HL-60 (cell line): ENCODE data around the gene TTC34.

Experiments
- DNase-seq, 2 experiments: peaks; one replicate each; pipeline ENCODE4 v3.0.0-alpha.2; 2010 to 2020; ENCODE audit warnings: low read depth in 1 of 2, low spot score in 1 of 2
- H3K27ac ChIP-seq: fragments of 250-450 bp; sonication (Bioruptor Pico); replicated peaks from 2 replicates; pipeline ENCODE4 v1.5.1; 2020; ENCODE audit warnings: mild to moderate bottlenecking, moderate library complexity
- H3K27me3 ChIP-seq: fragments of 250-450 bp; sonication (Bioruptor Pico); 2 replicates; pipeline ENCODE4 v1.5.1; 2021; ENCODE audit warnings: mild to moderate bottlenecking, moderate library complexity; ENCODE audit not compliant: insufficient read depth, poor library complexity, severe bottlenecking
- H3K4me3 ChIP-seq: replicated peaks from 2 replicates; pipeline ENCODE4 v1.5.1; 2011; ENCODE audit warnings: mild to moderate bottlenecking, control low read depth, low read length; ENCODE audit not compliant: insufficient read depth
- GABPA ChIP-seq: IDR thresholded peaks from 2 replicates; pipeline ENCODE4 v1.6.1; 2012; ENCODE audit warnings: low read depth
- POLR2AphosphoS5 ChIP-seq: IDR thresholded peaks from 2 replicates; pipeline ENCODE4 v1.6.1; 2012; ENCODE audit warnings: low read depth
- SPI1 ChIP-seq: IDR thresholded peaks from 2 replicates; pipeline ENCODE4 v1.6.1; 2012; ENCODE audit warnings: low read depth, mild to moderate bottlenecking, borderline replicate concordance
- TF ChIP-seq, protein P1 (sequence below): IDR thresholded peaks from 2 replicates; pipeline ENCODE4 v1.6.1; 2012; ENCODE audit warnings: low read depth; ENCODE audit not compliant: insufficient replicate concordance
- TF ChIP-seq, protein P2 (sequence below): IDR thresholded peaks from one replicate; pipeline ENCODE4 v1.5.1; 2011; ENCODE audit warnings: low read length, control low read depth, inconsistent platforms; ENCODE audit not compliant: insufficient read depth

TTC34 gene

DNA sequence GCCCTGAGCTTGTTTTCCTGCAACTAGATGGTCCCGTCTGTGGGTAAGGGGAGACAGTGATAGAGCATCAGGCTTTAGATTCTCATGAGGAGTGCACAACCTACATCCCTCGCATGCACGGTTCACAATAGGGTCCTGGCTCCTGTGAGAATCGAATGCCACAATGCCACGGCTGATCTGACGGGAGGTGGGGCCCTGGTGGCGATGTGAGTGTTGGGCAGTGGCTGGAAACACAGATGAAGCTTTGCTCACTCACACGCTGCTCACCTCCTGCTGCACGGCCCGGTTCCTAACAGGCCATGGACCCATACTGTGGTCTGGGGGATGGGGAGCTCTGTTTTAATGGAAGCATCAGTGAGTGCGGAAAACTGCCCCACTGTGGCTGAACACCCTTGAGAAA lies 35.8 kb upstream of the TTC34 start:
- no peak overlapping the region for H3K27ac ChIP-seq
- TF ChIP-seq POLR2AphosphoS5 (no peak), GABPA (no peak), SPI1 (no peak)
- TF ChIP-seq, protein P1, sequence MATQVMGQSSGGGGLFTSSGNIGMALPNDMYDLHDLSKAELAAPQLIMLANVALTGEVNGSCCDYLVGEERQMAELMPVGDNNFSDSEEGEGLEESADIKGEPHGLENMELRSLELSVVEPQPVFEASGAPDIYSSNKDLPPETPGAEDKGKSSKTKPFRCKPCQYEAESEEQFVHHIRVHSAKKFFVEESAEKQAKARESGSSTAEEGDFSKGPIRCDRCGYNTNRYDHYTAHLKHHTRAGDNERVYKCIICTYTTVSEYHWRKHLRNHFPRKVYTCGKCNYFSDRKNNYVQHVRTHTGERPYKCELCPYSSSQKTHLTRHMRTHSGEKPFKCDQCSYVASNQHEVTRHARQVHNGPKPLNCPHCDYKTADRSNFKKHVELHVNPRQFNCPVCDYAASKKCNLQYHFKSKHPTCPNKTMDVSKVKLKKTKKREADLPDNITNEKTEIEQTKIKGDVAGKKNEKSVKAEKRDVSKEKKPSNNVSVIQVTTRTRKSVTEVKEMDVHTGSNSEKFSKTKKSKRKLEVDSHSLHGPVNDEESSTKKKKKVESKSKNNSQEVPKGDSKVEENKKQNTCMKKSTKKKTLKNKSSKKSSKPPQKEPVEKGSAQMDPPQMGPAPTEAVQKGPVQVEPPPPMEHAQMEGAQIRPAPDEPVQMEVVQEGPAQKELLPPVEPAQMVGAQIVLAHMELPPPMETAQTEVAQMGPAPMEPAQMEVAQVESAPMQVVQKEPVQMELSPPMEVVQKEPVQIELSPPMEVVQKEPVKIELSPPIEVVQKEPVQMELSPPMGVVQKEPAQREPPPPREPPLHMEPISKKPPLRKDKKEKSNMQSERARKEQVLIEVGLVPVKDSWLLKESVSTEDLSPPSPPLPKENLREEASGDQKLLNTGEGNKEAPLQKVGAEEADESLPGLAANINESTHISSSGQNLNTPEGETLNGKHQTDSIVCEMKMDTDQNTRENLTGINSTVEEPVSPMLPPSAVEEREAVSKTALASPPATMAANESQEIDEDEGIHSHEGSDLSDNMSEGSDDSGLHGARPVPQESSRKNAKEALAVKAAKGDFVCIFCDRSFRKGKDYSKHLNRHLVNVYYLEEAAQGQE: no peak
- TF ChIP-seq, protein P2, sequence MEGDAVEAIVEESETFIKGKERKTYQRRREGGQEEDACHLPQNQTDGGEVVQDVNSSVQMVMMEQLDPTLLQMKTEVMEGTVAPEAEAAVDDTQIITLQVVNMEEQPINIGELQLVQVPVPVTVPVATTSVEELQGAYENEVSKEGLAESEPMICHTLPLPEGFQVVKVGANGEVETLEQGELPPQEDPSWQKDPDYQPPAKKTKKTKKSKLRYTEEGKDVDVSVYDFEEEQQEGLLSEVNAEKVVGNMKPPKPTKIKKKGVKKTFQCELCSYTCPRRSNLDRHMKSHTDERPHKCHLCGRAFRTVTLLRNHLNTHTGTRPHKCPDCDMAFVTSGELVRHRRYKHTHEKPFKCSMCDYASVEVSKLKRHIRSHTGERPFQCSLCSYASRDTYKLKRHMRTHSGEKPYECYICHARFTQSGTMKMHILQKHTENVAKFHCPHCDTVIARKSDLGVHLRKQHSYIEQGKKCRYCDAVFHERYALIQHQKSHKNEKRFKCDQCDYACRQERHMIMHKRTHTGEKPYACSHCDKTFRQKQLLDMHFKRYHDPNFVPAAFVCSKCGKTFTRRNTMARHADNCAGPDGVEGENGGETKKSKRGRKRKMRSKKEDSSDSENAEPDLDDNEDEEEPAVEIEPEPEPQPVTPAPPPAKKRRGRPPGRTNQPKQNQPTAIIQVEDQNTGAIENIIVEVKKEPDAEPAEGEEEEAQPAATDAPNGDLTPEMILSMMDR: no peak
- peaks cover 3% of the 10 kb centered on the region for H3K27me3 ChIP-seq
- no peak overlapping the region for H3K4me3 ChIP-seq
- no peak for DNase-seq

DNA sequence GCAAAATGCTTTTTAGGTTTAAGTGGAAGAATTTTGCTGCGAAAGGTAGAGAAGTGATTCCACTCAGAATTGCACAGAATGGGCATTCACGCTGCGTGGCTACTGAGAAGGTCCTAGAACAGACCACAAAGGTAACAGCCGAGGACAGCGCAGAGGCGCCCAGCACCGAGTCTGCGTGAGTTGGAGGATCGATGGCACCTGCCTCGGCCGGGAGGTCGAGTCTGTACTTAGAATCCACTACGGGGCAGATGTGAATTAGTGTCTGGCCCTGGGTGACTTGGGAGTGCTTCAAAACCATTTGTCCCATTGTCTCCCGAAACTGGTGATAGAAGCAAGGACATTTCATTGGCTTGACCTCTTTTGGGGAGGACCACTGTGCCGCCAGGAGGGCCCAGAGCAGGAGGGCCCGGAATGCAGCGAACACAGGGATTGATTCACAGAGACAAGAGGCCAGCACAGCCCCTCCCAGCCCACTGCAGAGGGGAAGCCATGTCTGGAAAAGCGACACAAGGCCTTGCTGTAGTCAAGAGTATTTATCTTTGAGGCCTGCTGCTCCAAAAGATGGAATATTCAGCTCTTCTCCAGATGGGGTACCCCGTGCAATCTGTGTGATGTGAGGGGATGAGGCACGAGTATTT lies 35.0 kb upstream of the TTC34 start:
- no peak overlapping the region for H3K27ac ChIP-seq
- TF ChIP-seq, protein P1: no peak
- no peak for TF ChIP-seq GABPA
- TF ChIP-seq, protein P2: no peak
- TF ChIP-seq POLR2AphosphoS5: no peak
- no peak for TF ChIP-seq SPI1
- H3K27me3 ChIP-seq: peaks cover 3% of the 10 kb centered on the region
- H3K4me3 ChIP-seq: no peak overlapping the region
- no peak for DNase-seq

DNA sequence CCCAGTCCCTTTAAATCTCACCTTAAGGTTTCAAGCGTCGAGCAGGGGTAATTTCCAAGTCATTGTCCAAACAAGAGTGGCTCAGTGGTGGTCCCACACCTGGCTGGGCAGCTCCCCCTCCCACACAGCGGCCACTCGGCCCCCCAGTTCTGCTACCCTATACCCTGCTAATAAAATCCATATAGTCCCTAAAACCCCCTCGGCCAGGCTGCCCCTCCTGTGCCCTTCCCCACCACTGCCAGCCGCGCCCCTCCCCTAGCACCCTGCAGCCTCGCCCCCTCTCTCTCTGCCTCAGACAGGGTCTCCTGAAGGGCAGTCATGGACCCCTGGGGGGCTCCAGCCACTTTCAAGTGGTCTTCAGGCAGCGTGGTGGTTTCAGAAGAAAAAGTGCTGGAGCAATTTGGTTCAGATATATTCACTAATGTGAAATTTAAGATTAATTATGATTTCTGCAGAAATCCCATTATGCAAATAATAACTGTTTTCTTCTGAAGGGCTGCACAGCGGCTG lies 34.2 kb upstream of the TTC34 start:
- H3K27ac ChIP-seq: no peak overlapping the region
- DNase-seq: no peak
- H3K4me3 ChIP-seq: no peak overlapping the region
- TF ChIP-seq, protein P1: no peak
- TF ChIP-seq GABPA (no peak), SPI1 (no peak)
- TF ChIP-seq, protein P2: no peak
- peaks cover 3% of the 10 kb centered on the region for H3K27me3 ChIP-seq
